GM21447 (cell line): ENCODE data around the gene MAGI2.

Source experiments
- ATAC-seq: cut with Tn5 transposase; IDR thresholded peaks from one replicate; pipeline ENCODE4 v1.9.1; 2021; ENCODE audit not compliant: unreplicated experiment

MAGI2 gene

DNA sequence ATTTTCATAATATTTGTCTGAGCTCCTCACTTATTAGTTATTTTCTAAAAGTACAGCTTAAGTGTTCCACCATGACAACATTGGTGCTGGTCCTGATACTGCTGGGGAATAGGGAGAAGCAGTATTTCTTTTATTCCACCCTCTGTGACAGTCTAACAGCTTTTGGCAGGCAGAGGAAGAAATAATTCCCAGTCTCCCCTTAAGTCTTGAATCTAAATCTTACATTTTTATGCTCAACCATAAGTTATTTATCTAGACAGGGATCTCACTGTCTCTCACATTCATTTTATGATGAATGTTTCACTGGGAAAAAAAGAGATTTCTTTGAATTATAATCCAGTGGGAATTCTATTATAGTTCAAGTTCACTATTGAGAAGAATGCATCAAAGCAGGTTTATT, 71.5 kb downstream of the MAGI2 start:
- ATAC-seq: no peak

DNA sequence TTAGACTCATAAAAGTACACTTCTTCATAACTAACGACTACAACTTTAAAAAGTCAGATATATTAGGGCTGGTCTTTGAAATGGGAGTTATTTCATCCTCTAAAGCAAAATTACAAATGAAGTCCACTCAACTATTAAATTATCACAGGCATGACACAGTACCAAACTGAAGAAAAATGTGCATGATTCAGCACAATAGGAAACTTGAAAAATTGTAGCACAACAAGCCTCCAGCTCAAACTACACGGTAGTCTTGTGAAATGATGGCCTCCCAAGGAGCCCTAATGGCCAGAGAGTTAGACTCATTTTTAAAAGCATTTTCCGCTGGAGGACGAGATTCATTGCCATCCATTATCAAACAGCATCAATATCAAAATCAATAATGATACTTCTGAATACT, 76.4 kb downstream of the MAGI2 start:
- ATAC-seq: no peak

DNA sequence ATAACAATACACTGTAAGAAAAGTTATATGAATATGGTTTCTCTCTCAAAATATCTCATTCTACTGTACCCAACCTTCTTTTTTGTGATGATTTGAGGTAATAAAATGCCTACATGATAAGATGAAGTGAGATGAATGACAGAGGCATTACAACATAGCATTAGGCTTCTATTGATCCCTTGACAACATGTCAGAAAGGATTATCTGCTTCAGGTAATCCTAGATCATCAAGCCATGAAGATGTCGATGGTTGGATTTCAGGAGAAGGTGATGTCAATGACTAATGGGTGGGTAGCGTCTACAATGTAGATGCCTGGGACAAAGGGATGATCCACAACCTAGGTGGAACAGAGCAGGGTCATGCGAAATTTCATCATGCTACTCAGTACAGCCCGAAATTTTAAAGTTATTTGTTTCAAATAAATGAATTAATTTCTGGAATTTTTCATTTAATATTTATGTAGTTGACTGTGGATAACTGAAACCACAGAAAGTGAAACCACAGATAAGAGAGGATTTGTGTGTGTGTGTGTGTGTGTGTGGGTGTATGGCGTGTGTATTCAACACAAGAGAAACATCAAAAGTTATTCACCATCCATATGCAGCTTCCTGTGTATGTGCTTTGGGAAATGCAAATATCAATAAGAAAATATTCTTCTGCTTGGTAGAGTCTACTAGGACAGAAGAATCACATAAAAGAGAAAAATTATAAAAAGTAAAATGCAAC, 77.0 kb downstream of the MAGI2 start:
- no peak for ATAC-seq

DNA sequence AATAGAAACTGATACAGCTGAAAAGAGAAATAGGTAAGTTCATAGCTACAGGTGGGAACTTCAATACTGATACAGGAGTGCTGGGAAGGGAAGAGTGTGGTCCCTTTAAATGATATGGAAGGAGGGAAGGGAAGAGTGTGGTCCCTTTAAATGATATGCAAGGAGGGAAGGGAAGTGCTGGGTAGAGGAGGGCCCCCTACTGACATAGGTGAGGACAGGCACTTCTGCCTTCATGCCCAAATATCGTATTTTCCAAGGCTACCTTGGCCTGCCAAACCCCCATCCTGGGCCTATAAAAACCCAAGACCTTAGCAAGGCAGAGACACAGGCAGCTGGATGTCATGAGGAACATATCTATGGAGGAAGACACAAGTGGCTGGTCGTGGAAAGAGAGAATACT, 92.3 kb downstream of the MAGI2 start:
- no peak for ATAC-seq

DNA sequence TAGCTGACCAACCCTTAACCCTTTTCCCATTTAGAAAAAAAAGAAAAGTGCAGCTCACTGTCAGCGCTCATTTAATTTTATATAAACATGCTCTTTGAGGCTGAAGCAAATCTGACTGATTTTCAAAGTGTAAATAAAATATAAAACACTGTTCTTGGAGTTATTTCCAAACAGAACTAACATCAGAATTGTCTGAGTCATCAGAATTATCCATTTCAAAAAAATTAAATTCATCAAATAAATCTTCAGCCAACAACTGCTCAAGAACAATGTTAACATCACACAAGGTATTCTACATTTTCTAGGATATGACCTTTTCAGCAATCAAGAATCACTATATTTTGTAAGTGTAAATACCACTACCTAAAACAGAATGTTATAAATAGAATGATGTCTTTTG, 93.6 kb downstream of the MAGI2 start:
- ATAC-seq: no peak

DNA sequence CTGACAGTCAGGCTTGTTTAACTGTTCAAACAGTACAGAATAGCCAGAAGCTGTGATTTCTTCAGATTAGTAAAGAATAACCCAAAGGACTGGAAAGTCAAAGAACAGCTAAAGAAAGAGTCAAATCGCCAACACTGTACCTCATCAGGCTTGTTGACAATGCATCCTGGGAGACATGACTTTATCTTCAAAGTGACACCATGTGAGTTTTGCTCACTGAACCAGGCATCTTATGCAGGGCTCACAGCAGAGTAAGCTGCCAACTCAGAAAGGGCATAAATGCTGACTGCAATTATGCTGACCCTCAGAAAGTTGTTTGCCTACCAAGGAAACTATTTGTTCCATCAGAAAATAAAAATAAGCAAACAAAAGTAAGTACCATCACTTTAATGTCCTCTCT, 96.4 kb downstream of the MAGI2 start:
- no peak for ATAC-seq

DNA sequence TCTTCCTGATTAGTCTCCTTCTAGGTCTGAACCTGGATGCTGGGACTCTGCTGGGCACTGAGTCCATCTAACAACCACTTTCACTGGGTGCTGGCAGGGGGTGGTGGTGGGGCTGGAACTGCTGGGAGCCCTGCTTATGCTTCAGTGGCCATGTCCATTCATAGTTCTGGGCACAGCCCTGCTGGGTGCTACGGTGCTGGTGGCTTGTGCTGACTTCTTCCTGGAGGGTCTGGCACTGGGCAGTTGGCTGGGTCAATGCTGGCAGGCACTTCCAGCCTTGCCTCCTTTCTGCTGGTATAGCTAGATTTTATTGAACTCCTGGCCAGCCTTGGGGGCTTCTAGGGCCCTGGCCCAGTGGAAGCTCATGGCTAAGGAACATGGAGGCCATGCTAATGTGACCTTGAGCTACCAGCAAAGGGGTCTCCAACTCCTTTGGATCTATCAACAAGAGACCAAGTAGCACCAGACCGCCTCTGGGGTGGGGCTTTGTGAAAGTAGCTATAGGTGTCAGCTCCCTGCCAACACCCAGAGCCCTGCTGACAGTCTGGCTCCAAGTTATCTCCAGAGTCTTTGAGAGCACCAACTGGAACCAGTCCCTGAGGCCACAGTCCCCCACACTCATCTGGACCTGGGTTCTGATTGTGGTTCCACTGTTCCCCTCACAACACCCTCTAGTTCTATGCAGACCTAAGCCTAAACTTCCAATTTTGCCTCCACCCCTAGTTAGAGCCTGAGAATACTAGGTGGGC, 99.6 kb downstream of the MAGI2 start:
- ATAC-seq: no peak

DNA sequence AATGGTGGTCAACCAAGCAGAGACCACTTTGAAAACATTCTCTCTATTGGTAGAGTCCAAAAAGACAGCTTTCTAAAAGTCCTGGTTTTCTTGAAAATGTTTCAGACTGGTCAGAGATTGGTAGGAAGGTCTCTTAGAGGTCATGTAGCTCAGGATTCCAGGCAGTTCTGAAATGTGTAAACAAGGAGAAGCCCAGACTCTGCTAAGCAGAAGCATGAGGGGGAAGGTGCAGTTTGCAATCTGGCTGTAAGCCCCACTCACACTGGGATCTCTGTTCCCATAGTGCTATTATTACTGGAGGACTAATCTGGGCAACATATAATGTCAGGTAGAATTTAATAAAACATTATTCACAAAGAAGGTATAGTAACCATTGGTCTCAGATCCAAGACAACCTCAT, 101.1 kb downstream of the MAGI2 start:
- ATAC-seq: no peak

DNA sequence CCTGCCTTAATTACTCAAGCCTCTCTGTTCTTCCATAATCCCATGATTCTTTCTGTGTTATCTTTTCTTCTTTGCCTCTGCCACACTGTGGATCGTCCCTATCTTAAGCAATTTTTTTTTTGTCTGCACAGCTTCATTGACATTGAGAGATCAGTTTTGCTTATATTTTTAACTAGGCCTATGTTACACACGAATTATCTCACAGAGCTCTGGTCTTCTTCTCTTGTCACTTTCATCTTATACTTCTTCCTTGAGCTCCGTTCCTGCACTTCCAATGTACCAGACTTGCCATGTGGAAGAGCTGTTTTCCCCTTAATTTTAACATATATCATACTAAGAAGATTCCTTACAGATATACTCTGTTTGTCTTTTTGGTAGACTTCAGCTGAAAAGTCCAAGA, 106.1 kb downstream of the MAGI2 start:
- ATAC-seq: no peak

DNA sequence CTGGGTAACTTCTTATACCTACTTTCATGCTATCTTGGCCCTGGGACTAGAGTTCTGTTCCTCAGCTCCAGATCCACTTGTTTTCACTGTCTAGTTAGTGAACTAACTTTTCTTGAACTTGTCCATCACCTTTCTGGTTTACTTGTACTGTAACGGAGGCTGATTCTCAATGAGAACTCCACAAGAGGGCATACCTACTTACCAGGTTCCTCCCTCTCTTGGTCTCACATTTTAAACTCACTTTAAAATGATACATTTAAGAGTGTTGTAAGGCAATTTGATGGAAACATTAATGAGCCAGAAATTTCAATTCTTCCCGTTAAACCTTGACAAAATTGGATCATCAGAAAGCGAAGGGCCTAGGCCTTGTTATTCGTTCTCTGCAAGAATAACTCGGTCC, 111.6 kb downstream of the MAGI2 start:
- ATAC-seq: no peak

DNA sequence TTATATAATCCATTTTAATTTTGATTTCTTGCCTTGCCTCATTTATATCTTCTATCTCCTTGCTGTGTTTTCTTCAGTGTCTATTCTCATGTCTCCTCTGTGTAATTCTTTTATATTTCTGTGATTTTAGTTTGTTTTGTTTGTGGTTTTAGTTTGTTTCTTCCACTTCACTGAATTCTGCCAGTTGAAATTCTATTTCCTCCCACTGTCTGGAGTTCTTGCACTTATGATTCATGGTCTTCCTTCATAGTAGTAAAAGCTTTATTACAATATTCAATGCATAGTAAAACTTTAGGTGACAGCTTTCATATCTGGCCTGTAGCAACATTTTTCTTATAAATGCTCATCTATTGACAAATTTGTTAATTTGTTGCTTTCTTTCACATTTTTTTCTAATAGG, 113.3 kb downstream of the MAGI2 start:
- ATAC-seq: no peak

DNA sequence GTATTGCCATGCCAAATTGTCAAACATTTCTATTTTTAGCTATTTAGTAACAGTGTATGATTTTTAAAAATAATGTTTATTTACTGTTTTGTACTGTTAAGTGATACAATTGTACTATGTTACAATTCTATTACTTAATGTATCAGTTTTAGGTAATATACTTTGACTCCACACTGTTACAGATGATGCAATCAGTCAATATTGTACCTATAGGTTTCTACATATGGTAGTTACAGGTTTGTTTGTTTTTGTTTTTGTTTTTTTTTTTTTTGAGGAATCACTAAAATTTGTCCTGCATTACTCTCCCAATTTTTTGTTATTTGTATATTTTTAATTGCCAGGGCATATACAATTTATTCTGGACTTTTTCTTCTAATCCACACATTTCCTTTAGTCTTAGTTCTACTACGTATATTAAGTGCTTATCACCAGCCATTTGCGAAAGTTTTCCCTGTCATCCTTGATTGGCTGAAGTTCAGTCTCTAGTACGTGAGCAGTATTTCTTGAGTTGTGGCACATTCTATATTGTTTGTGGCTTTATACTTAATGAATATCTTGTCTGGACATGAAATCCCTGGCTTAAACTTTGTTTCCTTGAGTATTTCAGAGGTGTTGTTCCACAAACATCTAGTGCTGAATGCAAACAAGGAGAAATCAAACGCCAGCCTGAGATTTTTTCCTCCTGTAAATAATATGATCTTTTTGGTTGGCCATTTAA, 114.1 kb downstream of the MAGI2 start:
- no peak for ATAC-seq

DNA sequence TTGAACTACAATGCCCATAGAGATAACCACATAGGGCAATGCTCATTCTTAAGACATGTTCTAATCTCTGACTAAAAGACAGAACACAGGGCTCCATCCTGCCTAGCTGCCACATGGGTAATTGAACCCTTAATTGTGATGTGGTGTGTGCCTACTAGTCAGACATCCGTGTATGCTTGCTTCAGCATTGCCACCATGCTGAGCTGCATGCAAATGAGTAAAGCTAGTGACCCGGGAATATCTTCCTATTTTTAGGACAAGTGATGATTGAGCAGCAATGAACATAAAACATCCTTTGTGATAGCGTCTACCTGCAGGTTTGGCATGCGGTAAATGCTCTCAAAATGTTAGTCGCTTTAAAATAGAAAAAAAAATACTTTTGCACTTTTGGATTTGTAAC, 115.8 kb downstream of the MAGI2 start:
- ATAC-seq: no peak

DNA sequence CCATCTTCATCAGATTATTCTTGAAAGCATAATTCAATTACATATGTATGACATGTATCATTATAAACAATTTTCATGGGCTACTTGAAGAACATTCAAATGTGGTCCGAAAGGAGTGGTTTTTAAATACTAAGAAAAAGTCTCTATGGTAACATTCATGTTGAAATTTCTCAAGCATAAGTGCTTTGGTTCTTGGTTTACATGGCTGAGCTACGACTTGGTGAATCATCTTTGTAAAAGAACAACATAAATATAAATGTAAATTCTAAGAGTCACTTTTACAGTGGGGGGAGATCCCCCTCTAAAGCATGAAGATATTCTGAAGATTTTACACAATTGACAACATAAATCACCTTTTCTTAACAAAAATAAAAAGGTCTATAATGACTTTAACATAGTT, 118.6 kb downstream of the MAGI2 start:
- no peak for ATAC-seq

DNA sequence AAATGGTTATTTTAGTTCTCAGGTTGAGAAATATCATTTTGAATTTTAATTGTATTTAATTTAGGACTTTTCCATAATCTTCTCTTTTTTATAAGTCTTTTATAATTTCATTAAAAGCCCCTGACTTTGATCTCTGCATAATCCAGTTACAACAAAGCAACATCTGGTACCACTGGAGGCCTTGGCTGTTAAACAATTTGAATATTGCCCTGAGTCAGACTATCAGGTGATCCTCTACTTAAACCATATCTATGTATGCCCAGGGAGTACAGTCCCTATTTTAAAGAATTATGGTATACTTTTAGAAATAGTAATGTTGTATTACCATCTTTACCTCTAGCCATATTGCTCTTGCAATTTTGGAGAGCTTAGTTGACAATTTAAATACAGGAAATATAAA, 119.1 kb downstream of the MAGI2 start:
- no peak for ATAC-seq

DNA sequence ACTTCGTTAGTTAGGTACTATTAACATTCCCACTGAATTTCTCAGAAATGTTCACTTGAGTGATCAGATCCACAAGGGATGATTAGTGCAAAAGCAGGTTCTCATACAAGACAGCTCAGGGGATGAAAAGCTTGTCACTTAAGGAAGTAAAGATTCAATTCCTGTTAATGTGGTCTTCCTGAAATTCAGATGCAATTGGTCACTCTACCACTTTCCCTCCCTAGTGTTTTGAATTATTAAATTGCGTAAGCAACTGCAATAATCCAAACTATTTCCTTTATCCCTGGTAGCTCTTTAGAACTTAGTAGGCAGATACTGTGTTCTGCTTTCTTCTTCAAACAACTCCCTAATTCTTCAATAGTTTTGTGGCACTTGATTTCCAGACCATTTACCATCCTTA, 121.4 kb downstream of the MAGI2 start:
- no peak for ATAC-seq

DNA sequence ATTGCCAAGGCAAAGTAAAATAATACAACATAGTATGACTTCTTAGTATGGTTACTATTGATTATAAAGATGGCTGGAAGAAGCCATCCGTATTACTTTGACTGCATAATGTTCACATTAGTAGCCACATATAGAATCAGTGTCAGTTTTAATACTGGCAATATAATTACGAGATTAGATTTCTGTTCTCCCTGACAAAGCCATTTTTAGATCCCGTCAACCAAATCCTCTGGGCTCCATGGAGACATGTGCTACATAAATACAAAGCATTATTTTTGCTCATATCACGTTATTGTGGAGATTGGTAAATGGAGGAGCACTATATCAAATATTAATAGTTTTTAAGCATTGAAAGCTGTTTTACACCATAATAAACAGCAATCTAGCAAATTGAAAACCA, 124.0 kb downstream of the MAGI2 start:
- no peak for ATAC-seq

DNA sequence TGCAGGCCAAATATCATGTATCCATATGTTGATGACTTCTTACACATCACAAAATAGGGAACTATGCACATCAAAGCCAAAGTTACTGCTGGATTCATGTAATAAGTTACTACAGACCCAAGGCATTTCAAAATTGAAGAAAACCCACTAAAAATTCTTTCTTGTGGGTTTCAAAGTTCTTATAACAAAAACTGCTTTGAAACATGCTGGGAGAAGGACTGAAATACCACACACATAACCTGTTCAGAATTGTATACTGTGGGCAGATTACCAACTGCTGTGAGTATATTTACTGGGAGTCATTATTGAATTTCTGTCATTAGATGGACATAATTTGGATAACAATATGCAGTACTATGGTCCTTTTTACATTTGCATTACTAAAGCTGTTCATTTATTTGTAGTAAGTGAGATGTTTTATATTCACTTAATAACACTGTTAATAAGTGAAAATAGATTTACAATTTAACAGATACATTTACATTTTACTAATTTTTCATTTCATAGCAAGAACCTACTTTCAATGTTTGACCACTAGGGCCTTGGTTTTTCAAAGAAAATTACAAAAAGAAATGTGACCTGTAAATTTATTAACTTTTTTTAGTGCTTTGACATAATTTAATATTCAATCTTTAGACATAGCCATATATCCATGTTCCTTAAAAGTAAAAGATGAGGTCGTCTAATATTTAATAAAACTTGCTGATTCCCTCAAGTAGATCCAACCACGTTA, 132.6 kb downstream of the MAGI2 start:
- ATAC-seq: no peak

DNA sequence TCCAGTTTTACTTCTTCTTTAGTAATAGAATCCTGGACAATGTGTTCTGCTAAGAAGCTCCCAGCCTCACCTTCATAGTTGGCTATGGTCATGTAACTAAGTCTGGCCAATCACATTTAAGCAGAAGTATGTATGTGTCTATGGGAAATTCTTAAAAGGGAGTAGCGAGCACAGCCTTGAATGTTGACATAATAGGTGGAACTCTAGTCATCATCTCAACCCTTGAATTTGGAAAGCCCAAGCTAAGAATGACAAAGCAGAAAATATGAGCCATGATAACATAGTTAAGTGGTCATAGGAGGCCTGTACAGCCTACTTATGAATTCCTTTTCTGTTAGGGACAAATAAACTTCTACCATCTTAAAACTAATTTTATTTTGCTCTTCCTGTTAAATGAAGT, 134.1 kb downstream of the MAGI2 start:
- no peak for ATAC-seq

DNA sequence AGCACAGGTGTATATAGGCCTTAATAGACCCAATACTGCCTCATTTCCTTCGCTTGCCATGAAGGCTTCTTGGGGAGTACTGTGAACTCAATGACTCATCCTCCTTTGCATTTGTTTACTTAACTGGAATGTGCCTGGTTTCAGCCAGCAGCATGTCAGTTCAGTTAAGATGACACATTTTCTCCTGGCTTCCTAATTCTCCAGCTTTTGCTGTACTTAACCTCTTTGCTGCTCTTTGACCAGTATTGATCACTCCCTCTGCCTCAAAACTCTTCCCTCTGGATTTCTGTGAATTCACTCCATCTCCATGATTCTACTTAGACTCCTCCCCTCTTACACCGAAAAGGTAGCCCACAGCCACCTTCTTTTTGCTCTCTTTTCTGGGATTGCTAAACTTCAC, 135.7 kb downstream of the MAGI2 start:
- no peak for ATAC-seq

DNA sequence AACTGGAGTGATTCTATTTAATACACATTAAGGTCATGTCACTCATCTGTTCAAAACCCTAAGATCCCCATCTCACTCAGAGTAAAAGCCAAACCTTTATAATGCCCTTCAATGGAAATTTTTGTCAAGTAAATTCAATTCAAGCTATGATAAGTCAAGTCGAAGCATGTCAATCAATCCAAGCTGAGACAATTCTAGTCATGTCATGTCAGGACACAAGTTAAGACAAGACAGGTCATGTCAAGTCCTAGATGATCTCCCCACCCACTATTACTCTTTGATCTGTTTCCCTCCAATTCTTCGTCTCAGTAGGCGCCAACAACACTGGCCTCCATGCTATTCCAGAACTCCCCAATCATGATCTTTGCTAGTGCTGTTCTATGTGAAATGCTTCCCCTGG, 141.4 kb downstream of the MAGI2 start:
- no peak for ATAC-seq

DNA sequence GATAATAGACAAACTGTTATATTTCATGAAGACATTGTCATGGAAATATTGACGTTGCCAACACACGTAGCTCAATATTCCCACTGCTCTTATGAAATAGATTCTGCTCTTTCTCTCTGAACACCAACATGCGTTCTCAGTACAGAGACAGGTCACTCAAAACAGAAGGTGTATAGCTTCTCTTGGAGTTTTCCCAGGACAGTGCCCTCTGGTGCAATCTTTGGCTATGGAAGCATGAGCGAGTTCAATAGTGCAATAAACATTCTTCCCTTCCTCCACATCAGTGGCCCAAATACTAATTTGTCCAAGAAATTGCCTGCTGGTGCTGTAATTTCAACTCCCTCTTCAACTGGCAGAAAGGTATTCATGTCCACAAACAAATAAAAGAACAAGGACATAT, 145.3 kb downstream of the MAGI2 start:
- ATAC-seq: no peak
